Measurements from ENCODE around the gene PRCD.

- no peak for TF ChIP-seq POLR2AphosphoS5 (IDR thresholded peaks at IDR 0.05)
- peak in 3 of 4 experiments; percentile 59 to 71 (median 64) for TF ChIP-seq CTCF (IDR thresholded peaks at IDR 0.05)
Measured at GRCh38 chr17:76547183-76547641, 7.4 kb downstream of the PRCD start.
